Cardiac septum (tissue), 1 donor: ENCODE results near the gene UNC13A. TPM values are rescaled to one million over a fixed set of nuclear protein-coding genes. Genes with fewer than 3 reads are reported as not detected.
A peak's percentile ranks its signal among the peaks of the same experiment; 100 is the strongest.

Source experiments
- DNase-seq: peaks from one replicate; pipeline ENCODE4 v3.0.0-alpha.2; 2020; ENCODE audit warnings: low spot score
- intact Hi-C: fragments of 100-400 bp; cut with DNase I; formaldehyde crosslinking; loops from one replicate; pipeline ENCODE4 v1.14.0; 2022
- total RNA-seq: library from RNA; stranded (reverse); fragmentation: NEBNext Ultra II Directional; extraction: Animal tissue kit (Norgen Biotek cat#: 25700); gene quantifications from one replicate; pipeline ENCODE4 v1.2.1, GENCODE V29; 2021
- donor health status: DM: no; HTN: no; CAD: no.

UNC13A gene
- total RNA-seq, 1 donor from 2014 or later, result 0.30 TPM

DNA sequence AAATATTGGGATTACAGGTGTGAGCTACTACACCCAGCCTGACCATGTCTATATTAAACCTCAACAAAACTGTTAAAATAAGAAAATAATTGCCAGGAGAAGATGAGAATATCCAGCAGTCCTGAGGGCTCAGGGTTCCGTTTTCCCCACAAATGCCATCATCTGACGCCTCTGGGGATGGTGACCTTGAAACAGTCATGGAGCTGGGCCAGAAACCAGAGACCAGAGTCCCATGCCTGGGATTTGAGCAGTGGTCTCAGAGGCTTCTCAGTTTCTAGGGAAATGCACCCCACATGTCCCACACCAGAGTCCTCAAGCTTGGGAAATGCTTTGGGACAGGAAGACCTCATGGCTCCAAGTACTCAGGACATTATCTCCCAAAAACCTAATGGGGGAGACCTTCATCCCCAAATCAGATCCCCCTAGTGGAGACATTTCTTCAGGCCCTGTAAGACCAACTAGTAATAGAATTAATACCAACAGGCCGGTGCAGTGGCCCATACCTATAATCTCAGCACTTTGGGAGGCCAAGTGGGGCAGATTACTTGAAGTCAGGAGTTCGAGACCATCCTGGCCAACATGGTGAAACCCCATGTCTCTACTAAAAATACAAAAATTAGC is 28.3 kb upstream of the UNC13A start:
- intact Hi-C loops, result no loop called here
- DNase-seq, result no peak

DNA sequence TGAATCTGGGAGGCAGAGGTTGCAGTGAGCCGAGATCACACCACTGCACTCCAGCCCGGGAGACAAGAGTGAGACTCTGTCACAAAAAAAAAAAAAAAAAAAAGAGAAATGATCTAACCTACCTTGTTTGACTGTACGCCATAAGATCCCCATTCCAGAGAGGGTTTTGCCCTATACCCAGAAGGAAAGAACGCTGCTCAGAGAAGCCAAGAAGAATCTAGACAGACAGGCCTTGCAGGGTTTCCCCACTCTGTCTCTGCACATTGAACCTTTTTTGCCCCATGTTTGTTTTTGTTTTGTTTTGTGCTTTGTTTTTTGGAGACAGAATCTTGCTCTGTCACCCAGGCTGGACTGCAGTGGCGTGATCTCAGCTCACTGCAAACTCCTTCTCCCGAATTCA is 23.7 kb upstream of the UNC13A start:
- intact Hi-C loops, result no loop called here
- no peak for DNase-seq

DNA sequence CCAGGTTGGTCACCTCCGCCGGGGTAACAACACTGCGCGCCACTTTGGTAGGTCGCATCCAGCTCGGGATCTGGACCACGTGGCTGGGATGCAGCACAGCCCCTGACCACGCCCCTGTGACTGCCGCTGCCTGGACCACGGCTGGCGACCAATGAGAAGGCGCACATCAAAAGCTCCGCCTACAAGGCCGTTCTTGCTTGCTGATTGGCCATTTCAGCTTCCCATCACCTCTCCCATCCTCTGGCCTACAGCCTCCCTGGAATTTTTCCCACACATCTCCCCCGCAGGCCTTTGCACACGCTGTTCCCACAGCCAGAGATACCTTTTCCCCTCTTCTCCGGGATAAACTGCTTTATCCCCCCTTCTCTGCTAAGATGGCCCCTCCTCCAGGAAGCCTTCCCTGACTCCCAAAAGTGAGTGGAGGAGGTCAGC is 18.6 kb upstream of the UNC13A start:
- intact Hi-C loops, result loop anchor here (10.0 kb wide), 1 partner anchor 148 kb away; the partner anchor contains the start of gene RPL18A
- no peak for DNase-seq

DNA sequence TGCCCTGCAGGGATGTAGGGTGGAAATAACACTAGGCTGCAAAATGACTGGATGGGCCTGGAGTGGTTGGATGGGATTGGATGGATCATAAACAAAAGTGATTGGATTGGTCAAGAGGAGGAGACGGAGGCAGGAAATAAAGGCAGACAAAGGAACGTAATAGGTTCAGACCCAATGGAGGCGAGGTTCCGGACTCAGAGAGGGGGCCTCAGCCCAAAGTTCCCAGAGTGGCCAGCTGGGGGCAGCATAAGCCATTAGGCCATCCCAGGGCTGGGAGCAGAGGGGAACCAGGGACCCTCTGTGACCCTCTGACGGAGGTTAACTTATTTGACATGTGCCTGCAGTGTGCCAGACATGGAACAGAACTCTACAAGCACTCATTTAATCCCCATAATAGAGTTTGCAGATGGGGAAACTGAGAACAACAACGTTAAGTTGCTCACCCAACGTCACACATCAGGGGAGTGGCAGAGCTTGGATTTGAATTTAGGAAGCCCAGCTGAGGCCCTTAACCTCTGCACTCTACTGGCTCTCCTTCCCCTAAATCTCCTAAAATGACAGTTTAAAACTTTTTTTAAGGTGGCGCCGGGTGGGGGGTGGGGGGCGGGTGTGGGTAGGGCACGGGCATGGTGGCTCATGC is 15.8 kb upstream of the UNC13A start:
- DNase-seq, result peak; percentile 84
- intact Hi-C loops, result loop anchor here (5.0 to 10.0 kb wide), 2 partner anchors 63 to 151 kb away; partner anchors contain the start of gene RPL18A

DNA sequence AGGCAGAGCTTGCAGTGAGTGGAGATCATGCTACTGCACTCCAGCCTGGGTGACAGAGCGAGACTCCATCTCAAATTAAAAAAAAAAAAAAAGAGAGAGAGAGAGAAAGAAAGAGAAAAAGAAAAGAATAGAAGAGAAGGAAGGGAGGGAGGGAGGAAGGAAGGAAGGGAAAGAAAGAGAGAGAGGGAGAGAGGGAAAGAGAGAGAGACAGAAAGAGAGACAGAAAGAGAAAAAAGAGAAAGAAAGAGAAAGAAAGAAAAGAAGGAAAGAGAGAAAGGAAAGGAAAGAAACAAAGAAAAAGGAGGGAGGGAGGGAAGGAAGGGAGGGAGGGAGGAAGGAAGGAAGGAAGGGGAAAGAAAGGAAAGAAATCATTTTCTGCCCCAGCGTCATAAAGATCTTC is 7.0 kb upstream of the UNC13A start:
- intact Hi-C loops, result no loop called here
- DNase-seq, result no peak

DNA sequence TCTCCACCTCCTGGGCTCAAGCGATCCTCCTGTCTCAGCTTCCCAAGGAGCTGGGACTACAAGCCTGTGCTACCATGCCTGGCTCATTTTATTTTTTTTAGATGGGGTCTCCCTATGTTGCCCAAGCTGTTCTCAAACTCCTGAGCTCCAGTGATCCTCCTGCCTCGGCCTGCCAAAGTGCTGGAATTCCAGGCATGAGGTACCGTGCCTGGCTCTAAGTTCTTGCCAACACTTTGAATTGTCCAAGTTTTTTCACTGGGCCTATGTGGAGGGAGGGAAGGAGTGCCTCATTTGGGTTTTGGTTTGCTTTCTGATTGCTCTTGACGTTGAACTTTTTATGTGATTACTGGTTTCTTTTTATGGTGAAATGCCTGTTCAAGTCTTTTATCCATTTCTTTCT is 4.4 kb upstream of the UNC13A start:
- DNase-seq, result no peak
- intact Hi-C loops, result no loop called here

DNA sequence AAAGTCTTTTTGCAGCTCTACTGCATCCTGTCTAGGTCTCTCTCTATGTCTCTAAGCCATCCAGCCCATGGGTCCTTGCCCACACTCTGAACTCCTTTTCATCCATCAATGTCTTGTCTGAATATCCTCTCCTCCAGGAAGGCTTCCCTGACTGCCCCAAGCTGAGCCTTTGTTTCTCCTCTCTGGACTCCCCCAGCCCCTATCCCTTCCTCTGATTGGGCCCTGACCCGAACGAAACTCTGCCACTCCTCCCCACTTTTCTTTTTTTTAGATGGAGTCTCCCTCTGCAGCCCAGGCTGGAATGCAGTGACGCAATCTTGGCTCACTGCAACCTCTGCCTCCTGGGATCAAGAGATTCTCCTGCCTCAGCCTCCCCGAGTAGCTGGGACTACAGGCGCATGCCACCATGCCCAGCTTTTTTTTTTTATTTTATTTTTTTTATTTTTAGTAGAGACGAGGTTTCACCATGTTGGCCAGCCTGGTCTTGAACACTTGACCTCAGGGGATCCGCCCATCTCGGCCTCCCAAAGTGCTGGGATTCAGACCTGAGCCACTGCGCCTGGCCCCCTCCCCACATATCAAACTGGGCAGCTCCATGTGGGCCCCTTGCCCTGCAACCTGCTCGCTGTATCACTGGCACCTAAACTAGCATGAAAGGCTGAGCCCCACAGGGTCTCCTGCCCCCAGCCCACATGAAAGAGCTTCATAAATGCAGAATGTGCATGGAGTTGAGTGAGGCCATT is 870 bp upstream of the UNC13A start:
- no peak for DNase-seq
- intact Hi-C loops, result no loop called here

DNA sequence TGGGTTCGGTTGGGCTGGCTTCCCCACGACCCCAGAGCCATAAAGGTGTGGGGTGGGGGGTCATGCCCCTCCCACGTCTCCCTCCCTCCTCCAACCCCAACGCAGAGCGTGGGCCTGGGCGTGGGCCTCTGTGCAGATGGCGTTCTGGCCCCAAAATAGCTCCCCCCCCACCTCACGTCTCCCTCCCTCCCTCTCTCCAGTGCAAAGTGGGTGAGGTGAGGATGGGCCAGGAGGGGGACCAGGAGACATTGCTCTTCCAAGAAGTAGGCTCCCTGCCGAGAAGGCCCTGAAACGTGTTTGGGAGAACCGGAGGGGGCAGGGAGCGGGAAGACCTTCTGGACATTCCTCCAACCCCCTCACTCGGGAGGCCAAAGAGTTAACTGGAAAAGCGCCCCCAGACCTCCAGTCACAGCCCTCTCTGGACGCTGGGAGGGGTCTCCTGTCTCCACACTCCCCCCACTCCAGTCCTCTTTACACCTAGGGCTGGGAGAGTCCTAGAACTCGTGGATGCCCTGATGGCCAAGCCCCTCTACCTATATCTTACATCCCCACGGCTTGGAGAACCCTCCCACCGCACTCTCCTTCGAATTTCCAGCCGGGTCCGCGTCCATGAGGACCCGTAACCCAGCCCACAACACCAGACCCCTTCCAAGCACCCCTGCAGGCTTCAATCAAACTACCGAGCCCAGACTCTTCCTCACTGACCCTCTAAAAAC is 855 bp downstream of the UNC13A start:
- intact Hi-C loops, result no loop called here
- DNase-seq, result no peak

DNA sequence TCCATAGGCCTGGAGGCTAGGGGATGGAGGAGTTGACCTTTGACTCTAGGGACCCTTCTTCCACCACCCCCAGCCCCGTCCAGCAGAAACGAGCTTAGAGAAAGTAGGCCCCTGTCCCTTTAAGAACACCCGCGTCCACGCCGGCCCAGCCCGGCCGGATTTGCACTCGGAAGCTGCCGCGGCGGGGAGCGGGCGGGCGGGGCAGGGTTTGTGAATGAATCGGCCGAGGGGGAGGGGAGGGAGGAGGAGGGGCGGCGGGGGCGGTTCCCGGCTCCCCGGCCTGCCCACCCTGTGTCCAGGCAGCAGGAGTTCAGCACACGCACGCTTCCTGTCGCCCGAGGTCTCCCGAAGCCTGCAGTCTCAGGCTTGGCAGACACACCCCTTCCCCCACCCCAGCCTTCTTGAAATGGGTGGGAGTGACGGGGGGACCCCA is 1.5 kb downstream of the UNC13A start:
- intact Hi-C loops, result no loop called here
- DNase-seq, result no peak

DNA sequence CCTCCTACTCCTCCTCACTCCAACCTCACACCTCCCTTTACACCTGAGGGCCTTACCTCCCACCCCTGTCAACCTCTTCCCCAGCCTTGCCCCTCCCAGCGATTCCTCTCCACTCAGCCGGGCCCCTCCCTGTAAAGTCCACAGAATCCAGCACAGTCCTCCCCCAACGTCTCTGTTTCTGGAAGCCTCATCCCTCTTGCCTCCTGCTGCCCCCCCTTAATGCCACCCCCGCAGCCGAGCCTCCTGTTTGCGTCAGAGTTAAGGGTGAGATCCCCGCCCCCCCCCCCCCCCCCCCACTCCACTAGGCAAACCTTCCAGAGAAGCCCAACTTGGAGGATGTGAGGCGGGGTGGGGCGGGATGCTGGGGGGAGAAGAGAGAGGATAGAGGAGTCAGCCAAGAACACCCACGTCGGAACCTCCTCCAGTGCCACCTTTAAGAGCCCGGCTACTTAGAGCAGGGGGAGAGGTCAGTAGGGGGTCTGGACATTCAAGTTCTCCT is 2.1 kb downstream of the UNC13A start:
- DNase-seq, result no peak

DNA sequence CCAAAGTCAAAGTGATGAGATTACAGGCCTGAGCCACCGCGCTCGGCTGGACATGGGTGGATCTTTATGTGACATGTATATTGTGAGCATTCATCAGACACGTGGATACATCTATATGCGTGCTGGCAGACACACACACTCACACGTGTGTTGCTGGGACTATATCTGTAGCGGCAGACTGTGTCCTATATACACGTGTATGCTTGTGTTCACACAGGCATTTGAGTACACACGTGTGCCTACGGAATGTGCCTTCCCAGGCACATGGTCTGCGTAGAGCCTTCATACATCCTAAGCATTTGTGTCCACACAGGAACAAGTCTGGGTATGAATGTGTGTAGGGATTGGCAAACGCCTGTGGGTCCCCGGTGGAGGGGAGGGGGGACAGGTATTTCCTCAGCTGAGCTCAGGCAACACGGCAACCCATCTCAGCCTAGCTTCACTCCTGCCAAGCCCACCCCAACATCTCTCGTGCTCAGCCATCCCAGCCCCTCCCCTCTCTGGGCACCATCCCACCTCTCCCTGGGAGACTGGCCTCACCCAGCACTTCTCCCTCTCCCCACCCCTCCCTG is 2.6 kb downstream of the UNC13A start:
- no peak for DNase-seq
- intact Hi-C loops, result no loop called here

More for the DNA sequence above, 2.1 kb downstream of the UNC13A start:
- intact Hi-C loops, result no loop called here

DNA sequence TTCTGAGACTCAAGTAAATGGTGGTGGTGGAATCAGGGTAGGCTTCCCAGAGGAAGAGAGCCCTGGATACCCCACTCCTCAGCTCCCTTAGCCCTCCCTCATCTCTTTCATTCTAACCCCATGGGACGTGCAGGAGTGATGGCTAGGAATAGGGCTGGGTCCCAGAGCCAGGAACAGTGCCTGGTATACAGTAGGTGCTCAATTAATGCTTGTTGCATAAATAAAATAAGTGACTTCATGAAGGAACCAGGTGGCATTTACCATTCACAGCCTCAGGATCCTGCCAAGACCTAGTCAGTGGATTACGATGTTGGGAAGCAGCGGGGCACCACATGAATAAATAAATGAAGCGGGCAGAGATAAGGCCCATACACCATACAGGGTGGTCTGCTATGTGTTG is 3.9 kb downstream of the UNC13A start:
- no peak for DNase-seq

DNA sequence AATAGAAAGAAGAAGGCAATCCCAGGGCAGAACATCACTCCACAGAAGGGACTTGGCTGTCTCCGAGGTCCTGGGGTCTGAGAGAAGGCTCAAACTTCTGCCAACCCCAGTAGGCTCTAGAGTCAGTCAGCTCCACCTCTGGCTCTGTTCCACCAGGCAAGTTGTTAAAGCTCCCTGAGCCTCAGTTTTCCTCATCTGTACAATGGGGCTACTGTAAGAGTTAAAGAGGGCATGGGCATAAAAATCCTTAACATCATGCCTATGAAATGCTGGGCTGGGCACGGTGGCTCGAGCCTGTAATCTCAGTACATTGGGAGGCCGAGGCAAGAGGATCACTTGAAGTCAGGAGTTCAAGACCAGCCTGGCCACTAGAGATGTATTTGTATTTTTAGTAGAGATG is 5.1 kb downstream of the UNC13A start:
- intact Hi-C loops, result no loop called here

More for the DNA sequence above, 3.9 kb downstream of the UNC13A start:
- intact Hi-C loops, result no loop called here

DNA sequence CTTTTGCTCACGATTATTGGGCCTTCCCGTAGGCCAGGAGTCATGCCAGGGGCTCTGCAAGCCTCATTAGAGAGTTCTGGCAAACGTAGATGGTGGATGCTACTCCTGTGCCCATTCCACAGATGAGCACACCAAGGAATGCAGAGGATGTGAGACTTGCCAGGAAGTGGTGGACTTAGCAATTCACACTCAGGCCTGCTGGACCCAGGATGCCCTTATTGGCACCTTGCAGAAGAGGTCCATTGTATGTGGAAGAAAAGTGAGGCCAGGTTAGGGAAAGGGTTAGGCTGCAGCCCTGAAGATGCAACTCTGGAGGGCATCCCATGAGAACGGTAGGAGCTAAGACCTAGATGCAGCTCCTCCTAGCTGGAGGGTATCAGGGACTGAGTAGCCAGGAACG is 5.9 kb downstream of the UNC13A start:
- intact Hi-C loops, result no loop called here
- DNase-seq, result no peak

More for the DNA sequence above, 5.1 kb downstream of the UNC13A start:
- DNase-seq, result no peak

DNA sequence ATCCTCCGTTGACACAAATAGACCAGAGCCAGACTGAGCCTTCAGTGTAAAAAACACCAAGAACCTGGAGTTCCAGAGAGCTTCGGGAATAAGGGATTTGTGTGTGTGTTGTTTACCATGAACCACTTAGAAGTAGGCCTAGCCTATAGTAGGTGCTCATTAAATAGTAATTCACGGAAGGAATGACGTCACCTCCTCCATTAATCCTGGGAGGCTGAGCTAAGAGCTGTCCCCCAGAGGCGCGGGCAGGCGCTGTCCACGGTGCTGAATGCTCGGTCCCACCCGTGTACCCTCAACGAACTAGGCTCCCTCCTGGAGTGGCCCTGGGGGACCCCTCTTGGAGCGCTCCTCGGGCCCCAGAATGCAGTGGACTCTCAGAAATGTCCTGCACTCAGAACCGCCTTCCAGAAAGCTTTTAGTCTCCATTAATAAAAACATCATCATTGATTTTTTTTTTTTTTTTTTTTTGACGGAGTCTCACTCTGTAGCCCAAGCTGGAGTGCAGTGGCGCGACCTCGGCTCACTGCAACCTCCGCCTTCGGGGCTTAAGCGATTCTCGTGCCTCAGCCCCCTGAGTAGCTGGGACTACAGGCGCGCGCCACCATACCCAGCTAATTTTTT is 6.5 kb downstream of the UNC13A start:
- intact Hi-C loops, result no loop called here
- DNase-seq, result no peak

DNA sequence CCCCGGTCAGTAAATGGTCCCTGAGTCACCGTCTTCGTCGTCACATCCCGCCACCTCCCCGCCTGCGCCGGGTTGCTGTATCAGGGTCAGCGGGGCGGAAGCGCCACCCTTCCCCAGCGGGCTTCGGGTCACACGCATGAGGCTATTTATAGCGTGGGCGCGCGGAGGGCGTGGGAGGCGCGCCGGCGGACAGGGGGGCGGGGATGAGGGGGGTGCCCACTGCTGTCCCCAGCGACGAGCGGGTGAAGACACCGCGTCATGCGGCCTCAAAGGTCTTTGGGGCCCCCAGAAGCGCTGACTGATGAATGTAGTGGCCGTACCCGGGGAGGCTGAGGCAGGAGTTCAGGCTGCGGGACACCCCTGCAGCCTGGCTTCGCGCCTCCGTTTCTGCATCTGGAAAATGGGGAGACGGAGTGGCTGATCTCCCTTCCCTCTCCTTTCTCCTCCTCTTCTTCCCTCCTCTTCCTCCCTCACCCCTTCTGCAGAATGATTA is 7.9 kb downstream of the UNC13A start:
- DNase-seq, result peak; percentile 91
- intact Hi-C loops, result no loop called here

DNA sequence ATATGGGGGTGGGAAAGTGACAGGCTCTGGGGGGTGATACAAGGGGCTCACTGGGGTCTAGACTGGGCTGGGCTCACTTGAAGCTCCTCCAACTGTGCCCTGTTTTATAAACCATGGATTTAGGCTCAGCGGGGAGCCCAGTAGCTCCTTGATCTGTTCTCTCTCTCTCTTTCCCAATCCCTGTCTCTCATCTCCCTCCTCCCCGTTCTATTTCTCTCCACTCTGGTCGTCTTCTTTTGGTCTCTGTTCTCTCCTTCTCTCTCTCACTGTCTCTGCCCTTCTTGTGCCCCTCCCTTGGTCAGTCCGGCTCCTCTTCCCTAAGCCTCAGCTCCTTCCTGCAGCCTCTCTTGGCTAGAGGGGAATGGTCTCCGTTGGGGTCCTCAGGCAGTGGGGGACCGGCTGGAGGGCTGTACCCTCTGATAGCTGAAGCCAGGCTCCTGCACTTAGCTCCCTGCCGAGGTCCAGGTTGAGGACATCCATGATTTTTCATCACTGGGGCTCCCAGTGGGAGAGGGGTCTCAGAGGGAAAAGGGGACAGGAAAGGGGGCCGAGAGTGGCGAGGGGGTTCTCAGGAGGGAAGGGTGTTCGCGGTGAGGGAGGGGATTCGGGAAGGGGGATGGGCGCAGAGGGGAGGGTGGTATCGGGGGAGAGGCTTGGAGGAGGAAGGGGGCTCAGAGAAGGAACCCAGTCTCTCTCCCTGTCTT is 8.5 kb downstream of the UNC13A start:
- DNase-seq, result no peak
- intact Hi-C loops, result no loop called here

DNA sequence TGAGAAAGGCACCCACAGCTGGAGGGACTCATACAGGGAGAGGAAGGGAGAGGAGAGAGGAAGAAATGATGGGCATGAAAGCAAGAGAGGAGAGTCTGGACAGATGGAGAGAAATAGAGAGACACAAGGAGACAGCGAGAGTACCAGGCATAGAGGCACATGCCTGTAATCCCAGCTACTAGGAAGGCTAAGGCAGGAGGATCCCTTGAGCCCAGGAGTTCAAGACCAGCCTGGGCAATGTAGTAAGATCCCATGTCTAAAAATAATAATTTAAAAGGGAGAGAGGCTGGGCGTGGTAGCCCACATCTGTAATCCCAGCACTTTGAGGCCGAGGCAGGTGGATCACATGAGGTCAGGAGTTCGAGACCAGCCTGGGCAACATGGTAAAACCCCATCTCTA is 9.3 kb downstream of the UNC13A start:
- no peak for DNase-seq
- intact Hi-C loops, result no loop called here
